Ishikawa (cell line): ENCODE data around the gene IGFBP6.

Experiments
- MAX ChIP-seq: IDR thresholded peaks from 2 replicates; pipeline ENCODE4 v1.6.1; 2012
- RAD21 ChIP-seq: IDR thresholded peaks from 2 replicates; pipeline ENCODE4 v1.6.1; 2012; ENCODE audit warnings: low read depth
- TAF1 ChIP-seq: IDR thresholded peaks from 2 replicates; pipeline ENCODE4 v1.6.1; 2012; ENCODE audit warnings: low read depth, mild to moderate bottlenecking

GRCh38 chr12:53101266-53101665 is 3.8 kb downstream of the IGFBP6 start:
- TF ChIP-seq RAD21, result no peak
- no peak for TF ChIP-seq MAX
- no peak for TF ChIP-seq TAF1
